Measurements from ENCODE around the gene GJC3.

DNA sequence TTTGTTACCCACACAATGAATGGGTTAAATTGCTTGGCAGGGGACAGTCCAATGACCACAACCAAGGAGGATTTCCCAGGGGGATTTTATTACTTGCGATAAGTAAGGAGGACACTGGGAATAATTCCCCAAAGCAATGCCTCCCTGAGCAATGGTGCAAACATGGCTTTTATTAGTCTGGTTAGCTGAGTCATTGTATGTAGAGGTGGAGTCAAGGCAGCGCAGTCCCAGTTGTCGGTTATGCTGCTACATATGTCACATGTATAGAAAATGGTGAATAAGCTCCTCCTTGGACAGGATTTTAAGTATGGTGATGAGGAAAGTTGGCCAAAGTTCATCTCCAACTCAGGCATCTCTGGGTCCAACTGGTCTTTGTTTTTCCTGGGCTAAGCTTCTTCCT, 6.2 kb downstream of the GJC3 start:
- TF ChIP-seq, protein P1, sequence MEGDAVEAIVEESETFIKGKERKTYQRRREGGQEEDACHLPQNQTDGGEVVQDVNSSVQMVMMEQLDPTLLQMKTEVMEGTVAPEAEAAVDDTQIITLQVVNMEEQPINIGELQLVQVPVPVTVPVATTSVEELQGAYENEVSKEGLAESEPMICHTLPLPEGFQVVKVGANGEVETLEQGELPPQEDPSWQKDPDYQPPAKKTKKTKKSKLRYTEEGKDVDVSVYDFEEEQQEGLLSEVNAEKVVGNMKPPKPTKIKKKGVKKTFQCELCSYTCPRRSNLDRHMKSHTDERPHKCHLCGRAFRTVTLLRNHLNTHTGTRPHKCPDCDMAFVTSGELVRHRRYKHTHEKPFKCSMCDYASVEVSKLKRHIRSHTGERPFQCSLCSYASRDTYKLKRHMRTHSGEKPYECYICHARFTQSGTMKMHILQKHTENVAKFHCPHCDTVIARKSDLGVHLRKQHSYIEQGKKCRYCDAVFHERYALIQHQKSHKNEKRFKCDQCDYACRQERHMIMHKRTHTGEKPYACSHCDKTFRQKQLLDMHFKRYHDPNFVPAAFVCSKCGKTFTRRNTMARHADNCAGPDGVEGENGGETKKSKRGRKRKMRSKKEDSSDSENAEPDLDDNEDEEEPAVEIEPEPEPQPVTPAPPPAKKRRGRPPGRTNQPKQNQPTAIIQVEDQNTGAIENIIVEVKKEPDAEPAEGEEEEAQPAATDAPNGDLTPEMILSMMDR (IDR thresholded peaks at IDR 0.05), result no peak
- TF ChIP-seq POLR2A (IDR thresholded peaks at IDR 0.05), result no peak
- TF ChIP-seq POLR2AphosphoS5 (IDR thresholded peaks at IDR 0.05), result no peak
